DND-41 (cell line): ENCODE results near the gene KIAA1328.

ENCODE experiments used
- ATAC-seq: fragments of 200-7000 bp; cut with Tn5 transposase; 3 replicates; pipeline ENCODE4 v1.9.1; 2021; ENCODE audit warnings: low read depth; ENCODE audit not compliant: insufficient read depth
- DNase-seq: peaks from one replicate; pipeline ENCODE4 v3.0.0-alpha.2; 2020
- H2AFZ ChIP-seq: 2 replicates; pipeline ENCODE4 v1.6.0; 2012; ENCODE audit warnings: low read depth, low read length
- H3K27ac ChIP-seq: 2 replicates; pipeline ENCODE4 v1.5.1; 2012; ENCODE audit warnings: low read length, inconsistent platforms
- H3K27me3 ChIP-seq: fragments of 200-600 bp; sonication (generic); 2 replicates; pipeline ENCODE4 v1.6.0; 2012; ENCODE audit warnings: low read length, mild to moderate bottlenecking, inconsistent platforms; ENCODE audit not compliant: insufficient read depth, poor library complexity
- H3K36me3 ChIP-seq: 2 replicates; pipeline ENCODE4 v1.5.1; 2012; ENCODE audit warnings: low read length, inconsistent platforms; ENCODE audit not compliant: insufficient read depth
- H3K4me1 ChIP-seq: 2 replicates; pipeline ENCODE4 v1.5.1; 2012; ENCODE audit warnings: mild to moderate bottlenecking, low read length; ENCODE audit not compliant: insufficient read depth
- H3K4me2 ChIP-seq: 2 replicates; pipeline ENCODE4 v1.6.0; 2012; ENCODE audit warnings: mild to moderate bottlenecking, moderate library complexity, low read length, inconsistent platforms; ENCODE audit not compliant: insufficient read depth
- H3K4me3 ChIP-seq, 2 experiments: fragments of 200-600 bp in 1 of 2; shearing (Covaris generic) in 1 of 2; 2 replicates each; pipeline ENCODE4 v1.5.1; 2012 to 2016; ENCODE audit warnings: inconsistent platforms in 2 of 2, low read length in 2 of 2, mild to moderate bottlenecking in 2 of 2, low read depth in 1 of 2, moderate library complexity in 1 of 2
- H3K79me2 ChIP-seq: 2 replicates; pipeline ENCODE4 v1.6.0; 2012; ENCODE audit warnings: low read length, inconsistent platforms; ENCODE audit not compliant: insufficient read depth
- H3K9ac ChIP-seq: 2 replicates; pipeline ENCODE4 v1.6.0; 2012; ENCODE audit warnings: low read depth, mild to moderate bottlenecking, inconsistent platforms, low read length, moderate library complexity
- H3K9me3 ChIP-seq: 2 replicates; pipeline ENCODE4 v1.5.1; 2012; ENCODE audit warnings: low read length, moderate library complexity, mild to moderate bottlenecking, inconsistent platforms; ENCODE audit not compliant: insufficient read depth, severe bottlenecking
- H4K20me1 ChIP-seq: 2 replicates; pipeline ENCODE4 v1.6.0; 2012; ENCODE audit warnings: low read length; ENCODE audit not compliant: insufficient read depth
- CTCF ChIP-seq: IDR thresholded peaks from 2 replicates; pipeline ENCODE4 v1.5.1; 2012; ENCODE audit warnings: borderline replicate concordance, low read length, moderate library complexity, mild to moderate bottlenecking; ENCODE audit not compliant: poor library complexity, severe bottlenecking; ENCODE audit errors: extremely low read depth
- EZH2 ChIP-seq: IDR thresholded peaks from 3 replicates; pipeline ENCODE4 v1.6.1; 2012; ENCODE audit warnings: borderline replicate concordance, low read depth, mild to moderate bottlenecking, moderate library complexity, low read length, inconsistent platforms; ENCODE audit not compliant: severe bottlenecking

The KIAA1328 gene

DNA sequence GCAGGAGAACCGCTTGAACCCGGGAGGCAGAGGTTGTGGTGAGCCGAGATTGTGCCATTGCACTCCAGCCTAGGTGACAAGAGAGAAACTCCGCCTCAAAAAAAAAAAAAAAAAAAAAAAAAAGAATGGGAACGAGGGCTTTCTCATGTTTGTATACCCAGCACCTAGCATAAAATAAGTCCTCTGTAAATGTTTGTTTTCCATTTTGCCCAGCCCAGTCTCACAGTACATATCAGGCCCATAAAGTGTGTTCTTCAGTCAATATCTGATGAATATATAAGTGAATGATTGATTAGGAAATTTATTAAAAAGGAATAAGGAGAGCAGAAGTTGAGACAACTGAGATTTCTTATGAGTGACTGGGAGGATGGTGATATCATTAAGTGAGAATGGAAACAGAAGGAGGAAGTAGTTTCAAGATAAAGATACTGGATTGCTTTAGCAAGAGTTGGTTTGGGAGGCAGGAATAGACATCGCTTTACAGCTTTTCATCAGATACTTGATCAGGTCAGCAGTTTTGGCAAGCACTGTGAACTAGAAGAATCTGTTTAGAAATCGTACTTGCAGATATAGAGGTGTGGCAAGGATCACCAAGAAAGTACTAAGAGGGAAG lies 327.5 kb downstream of the KIAA1328 start:
- Histone ChIP-seq H3K4me3 (no peak overlapping the region), H3K27me3 (no peaks in the 10 kb centered on the region), H3K4me2 (no peak overlapping the region), H3K4me1 (no peaks in the 10 kb centered on the region), H4K20me1 (no peaks in the 10 kb centered on the region), H3K79me2 (no peaks in the 10 kb centered on the region), H3K27ac (no peak overlapping the region), H3K9ac (no peak overlapping the region), H2AFZ (no peak overlapping the region), H3K9me3 (no peaks in the 10 kb centered on the region), H3K36me3 (no peaks in the 10 kb centered on the region)
- no peak for DNase-seq
- no peak for TF ChIP-seq CTCF
- no peak for TF ChIP-seq EZH2
- ATAC-seq = no peak

DNA sequence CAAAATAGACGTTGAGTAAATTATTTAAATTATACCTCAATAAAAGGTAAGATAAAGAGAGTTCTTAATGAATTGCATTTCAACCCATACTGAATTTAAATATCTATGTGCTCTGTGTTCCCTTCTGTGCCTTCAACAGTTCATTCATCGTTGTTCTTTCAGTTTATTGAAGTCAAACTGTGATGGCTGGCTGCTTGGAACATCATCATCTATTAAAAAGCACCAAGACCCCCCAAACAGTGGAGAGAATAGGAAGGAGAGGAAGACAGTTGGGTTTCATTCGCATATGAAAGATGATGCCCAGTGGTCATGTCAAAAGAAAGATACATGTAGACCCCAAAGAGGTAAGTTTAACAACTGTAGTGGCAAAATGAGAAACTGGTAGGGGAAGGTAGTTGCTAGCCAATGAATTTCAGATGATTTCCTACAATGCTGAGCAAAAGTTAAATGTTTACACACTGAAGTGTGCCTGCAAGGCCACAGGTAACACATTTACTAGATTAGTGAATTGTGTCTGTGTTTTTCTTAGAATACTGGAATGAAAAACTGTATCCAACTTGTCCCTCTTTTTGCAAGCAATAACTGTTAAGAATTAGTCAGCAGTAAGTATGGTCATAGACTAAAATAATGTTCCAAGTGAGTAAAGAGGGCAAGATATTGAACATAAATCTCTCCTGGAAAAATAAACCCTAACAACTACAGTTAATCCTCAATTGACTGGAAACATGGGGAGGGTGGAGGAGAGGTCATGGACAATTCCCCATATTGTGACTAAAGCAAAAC lies 331.3 kb downstream of the KIAA1328 start:
- H3K4me2 ChIP-seq = no peak overlapping the region
- no peaks in the 10 kb centered on the region for H3K79me2 ChIP-seq
- no peak overlapping the region for H3K4me3 ChIP-seq
- DNase-seq (no peak), ATAC-seq (no peak)
- H4K20me1 ChIP-seq = no peaks in the 10 kb centered on the region
- no peak overlapping the region for H2AFZ ChIP-seq
- H3K36me3 ChIP-seq = no peaks in the 10 kb centered on the region
- no peak overlapping the region for H3K9ac ChIP-seq
- TF ChIP-seq EZH2 (no peak), CTCF (no peak)
- no peak overlapping the region for H3K27ac ChIP-seq
- H3K4me1 ChIP-seq = no peaks in the 10 kb centered on the region
- H3K9me3 ChIP-seq = no peaks in the 10 kb centered on the region
- no peaks in the 10 kb centered on the region for H3K27me3 ChIP-seq

DNA sequence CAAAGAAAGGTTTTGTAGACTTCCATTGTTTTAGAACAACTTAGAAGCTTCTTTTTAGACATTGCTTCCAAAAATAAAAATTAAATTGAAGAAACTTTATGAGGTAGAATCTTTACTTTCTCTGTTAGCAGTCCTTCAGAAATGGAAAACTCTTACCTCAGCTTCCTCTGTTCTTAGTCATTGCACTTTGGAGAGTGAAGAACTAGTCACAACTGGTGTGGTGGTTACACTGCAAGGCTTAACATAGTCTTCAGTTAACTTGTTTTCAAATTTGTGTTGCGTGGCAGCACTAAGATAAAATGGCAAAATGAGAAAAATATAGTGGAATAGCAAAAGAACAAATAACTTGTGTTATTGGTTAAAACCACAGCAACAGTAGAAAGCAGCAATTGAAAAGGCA lies 332.6 kb downstream of the KIAA1328 start:
- H3K4me2 ChIP-seq = no peak overlapping the region
- no peaks in the 10 kb centered on the region for H3K79me2 ChIP-seq
- H3K4me1 ChIP-seq = no peaks in the 10 kb centered on the region
- H3K36me3 ChIP-seq = no peaks in the 10 kb centered on the region
- no peak overlapping the region for H3K4me3 ChIP-seq
- ATAC-seq (no peak), DNase-seq (no peak)
- TF ChIP-seq EZH2 = no peak
- no peak for TF ChIP-seq CTCF
- H3K9me3 ChIP-seq = no peaks in the 10 kb centered on the region
- no peaks in the 10 kb centered on the region for H3K27me3 ChIP-seq
- no peak overlapping the region for H3K9ac ChIP-seq
- no peaks in the 10 kb centered on the region for H4K20me1 ChIP-seq
- no peak overlapping the region for H3K27ac ChIP-seq
- H2AFZ ChIP-seq = no peak overlapping the region
